AG04449 (cell line): ENCODE measurements around the gene ST3GAL2.

Experiments
- CTCF ChIA-PET: fragments of 350-600 bp; formaldehyde crosslinking; extraction: SDS; loops from one replicate; lab custom pipeline; 2021; ENCODE audit warnings: antibody characterized with exemption; lab: Yijun Ruan, JAX
- POLR2A ChIA-PET: fragments of 400-600, 350-600 bp; formaldehyde crosslinking; extraction: SDS; loops from one replicate; lab custom pipeline; 2020; ENCODE audit warnings: antibody characterized with exemption, inconsistent platforms; lab: Yijun Ruan, JAX
- DNase-seq: peaks from one replicate; pipeline ENCODE4 v3.0.0-alpha.2; 2010; ENCODE audit warnings: low read depth, low spot score
- H3K4me3 ChIP-seq: 2 replicates; pipeline ENCODE4 v1.5.1; 2011; ENCODE audit warnings: low read depth, mild to moderate bottlenecking, control low read depth, low read length
- CTCF ChIP-seq: IDR thresholded peaks from one replicate; pipeline ENCODE4 v1.5.1; 2011; ENCODE audit warnings: mild to moderate bottlenecking, moderate library complexity, low read length, control low read depth, inconsistent platforms; ENCODE audit not compliant: insufficient read depth; ENCODE audit errors: missing control alignments

Gene ST3GAL2

GRCh38 chr16:70480127-70481105 is 41.5 kb upstream of the ST3GAL2 start:
- ChIA-PET POLR2A (no interaction called here), CTCF (interaction anchor here (0.6 kb wide), 1 partner anchor 50 kb away, joined by 3 read pairs; no protein-coding TSS in a partner anchor)
- no peak for TF ChIP-seq CTCF
- no peak for DNase-seq
- H3K4me3 ChIP-seq, result no peak overlapping the region

- no peak overlapping the region for H3K4me3 ChIP-seq
- CTCF ChIA-PET, result interaction anchor here (0.6 to 2.2 kb wide), 4 partner anchors 53 to 174 kb away, joined by 3 to 8 read pairs (median 4); no protein-coding TSS in a partner anchor
- POLR2A ChIA-PET, result interaction anchor here (0.8 kb wide), 1 partner anchor 10 kb away, joined by 4 read pairs; no protein-coding TSS in a partner anchor
- no peak for DNase-seq
- TF ChIP-seq CTCF, result no peak
Observed at GRCh38 chr16:70478912-70479341, 40.0 kb upstream of the ST3GAL2 start.

GRCh38 chr16:70478169-70478568 is 39.3 kb upstream of the ST3GAL2 start:
- H3K4me3 ChIP-seq, result no peak overlapping the region
- ChIA-PET CTCF (interaction anchor here (1.3 to 2.2 kb wide), 3 partner anchors 98 to 175 kb away, joined by 3 to 8 read pairs (median 6); no protein-coding TSS in a partner anchor), POLR2A (interaction anchor here (0.8 kb wide), 1 partner anchor 9 kb away, joined by 4 read pairs; no protein-coding TSS in a partner anchor)
- no peak for DNase-seq
- TF ChIP-seq CTCF, result no peak

- CTCF ChIA-PET, result no interaction called here
- H3K4me3 ChIP-seq, result no peak overlapping the region
- TF ChIP-seq CTCF, result no peak
- POLR2A ChIA-PET, result interaction anchor here (0.7 to 1.3 kb wide), 2 partner anchors 94 to 96 kb away, joined by 4 to 5 read pairs; no protein-coding TSS in a partner anchor
- peak; percentile 40 for DNase-seq
Observed at GRCh38 chr16:70476272-70477020, 37.5 kb upstream of the ST3GAL2 start.

GRCh38 chr16:70475054-70475871 is 36.4 kb upstream of the ST3GAL2 start:
- DNase-seq, result no peak
- CTCF ChIA-PET, result no interaction called here

More at GRCh38 chr16:70475054-70475871, 36.4 kb upstream of the ST3GAL2 start:
- TF ChIP-seq CTCF, result no peak
- POLR2A ChIA-PET, result no interaction called here
- H3K4me3 ChIP-seq, result no peak overlapping the region
